Adrenal gland (tissue), 5 donors: ENCODE results near the gene KIAA0930.

Source experiments
- CTCF ChIP-seq, 6 experiments: fragments of 450-650 bp in 4 of 6; fragments of 200-600 bp in 2 of 6; sonication (generic) in 1 of 6; IDR thresholded peaks; 1 replicate in 5 of 6; 2 replicates in 1 of 6; pipeline versions ENCODE4 v1.5.1 to v1.8.0; 2016 to 2021; ENCODE audit warnings: antibody characterized with exemption in 6 of 6, mild to moderate bottlenecking in 2 of 6, moderate library complexity in 1 of 6
- POLR2A ChIP-seq, 2 donors: fragments of 450-650 bp; IDR thresholded peaks; one replicate each; pipeline ENCODE4 v1.6.1; 2017; ENCODE audit warnings: antibody characterized with exemption in 2 of 2, mild to moderate bottlenecking in 2 of 2, moderate library complexity in 1 of 2
- donor health status: DM: no; HTN: no; CAD: no.

GRCh38 chr22:45196926-45197605, 43.6 kb downstream of the KIAA0930 start:
- no peak for TF ChIP-seq CTCF (IDR thresholded peaks at IDR 0.05)
- no peak for TF ChIP-seq POLR2A (IDR thresholded peaks at IDR 0.05)
